Hepatocyte (in vitro differentiated cells): ENCODE results near the gene VEGFB. TPM values are rescaled to one million over a fixed set of nuclear protein-coding genes. Genes with fewer than 3 reads are reported as not detected.

ENCODE experiments used
- DNase-seq: peaks from one replicate; pipeline ENCODE4 v3.0.0-alpha.2; 2016; ENCODE audit warnings: low spot score
- H2AFZ ChIP-seq: fragments of 200-600 bp; sonication (generic); 2 replicates; pipeline ENCODE4 v1.6.0; 2016; ENCODE audit warnings: antibody characterized with exemption, mild to moderate bottlenecking
- H3K27ac ChIP-seq: fragments of 200-600 bp; sonication (generic); 2 replicates; pipeline ENCODE4 v1.5.1; 2016; ENCODE audit warnings: mild to moderate bottlenecking
- H3K27me3 ChIP-seq: fragments of 200-600 bp; sonication (generic); 2 replicates; pipeline ENCODE4 v1.6.1; 2016
- H3K36me3 ChIP-seq: fragments of 200-600 bp; sonication (generic); replicated peaks from 2 replicates; pipeline ENCODE4 v1.5.1; 2016; ENCODE audit warnings: low read depth; ENCODE audit not compliant: insufficient read depth
- H3K4me1 ChIP-seq: fragments of 200-600 bp; sonication (generic); 2 replicates; pipeline ENCODE4 v1.5.1; 2016; ENCODE audit warnings: mild to moderate bottlenecking, moderate library complexity; ENCODE audit not compliant: insufficient read depth
- H3K4me2 ChIP-seq: fragments of 200-600 bp; sonication (generic); 2 replicates; pipeline ENCODE4 v1.6.0; 2016
- H3K4me3 ChIP-seq: fragments of 200-600 bp; sonication (generic); 2 replicates; pipeline ENCODE4 v1.5.1; 2016; ENCODE audit warnings: mild to moderate bottlenecking
- H3K79me2 ChIP-seq: fragments of 200-600 bp; sonication (generic); 2 replicates; pipeline ENCODE4 v1.6.0; 2017; ENCODE audit warnings: mild to moderate bottlenecking
- H3K9me2 ChIP-seq: fragments of 200-600 bp; sonication (generic); replicated peaks from 2 replicates; pipeline ENCODE4 v1.6.0; 2017; ENCODE audit warnings: mild to moderate bottlenecking; ENCODE audit not compliant: insufficient read depth
- H3K9me3 ChIP-seq: fragments of 200-600 bp; sonication (generic); 2 replicates; pipeline ENCODE4 v1.5.1; 2016; ENCODE audit warnings: low read depth, mild to moderate bottlenecking
- H4K20me1 ChIP-seq: fragments of 200-600 bp; sonication (generic); 2 replicates; pipeline ENCODE4 v1.6.0; 2016; ENCODE audit warnings: mild to moderate bottlenecking; ENCODE audit not compliant: insufficient read depth, poor library complexity, severe bottlenecking
- CTCF ChIP-seq: fragments of 200-600 bp; sonication (generic); IDR thresholded peaks from 2 replicates; pipeline ENCODE4 v1.5.1; 2016; ENCODE audit warnings: antibody characterized with exemption, mild to moderate bottlenecking; ENCODE audit not compliant: poor library complexity
- EZH2 ChIP-seq: fragments of 200-600 bp; sonication (generic); IDR thresholded peaks from 2 replicates; pipeline ENCODE4 v1.6.1; 2016; ENCODE audit warnings: antibody characterized with exemption, mild to moderate bottlenecking, borderline replicate concordance
- EZH2phosphoT487 ChIP-seq: fragments of 200-600 bp; sonication (generic); IDR thresholded peaks from one replicate; pipeline ENCODE4 v1.6.1; 2018; ENCODE audit warnings: antibody characterized with exemption, mild to moderate bottlenecking, low read depth, moderate library complexity; ENCODE audit not compliant: unreplicated experiment, severe bottlenecking
- WGBS: methylation state at CpG from one replicate; pipeline ENCODE4 v1.1.6; 2016; ENCODE audit warnings: low lambda C conversion rate; ENCODE audit errors: missing lambda C conversion rate; 5-methylcytosine and 5-hydroxymethylcytosine counted together
- polyA plus RNA-seq: library from polyadenylated mRNA; unstranded; fragments of >200 nt; fragmentation: Nextera tagmentation; extraction: Ambion mirVana; gene quantifications from 2 replicates; pipeline ENCODE4 v1.2.1, GENCODE V29; 2016
- total RNA-seq: library from RNA; depleted of rRNA; stranded (reverse); fragments of >200 nt; gene quantifications from 2 replicates; pipeline ENCODE4 v1.2.3, GENCODE V29; 2014

The VEGFB gene
- total and polyA plus RNA-seq, 2 experiments from 2014 or later, result 29.1 to 116 TPM

- Histone ChIP-seq H3K27me3 (no peaks in the 10 kb centered on the region), H3K4me2 (no peak overlapping the region), H3K79me2 (no peaks in the 10 kb centered on the region), H3K9me2 (no peaks in the 10 kb centered on the region), H3K27ac (no peak overlapping the region), H4K20me1 (no peaks in the 10 kb centered on the region), H3K4me1 (no peaks in the 10 kb centered on the region), H3K4me3 (no peak overlapping the region), H3K9me3 (no peaks in the 10 kb centered on the region), H2AFZ (no peak overlapping the region), H3K36me3 (no peaks in the 10 kb centered on the region)
- no peak for TF ChIP-seq EZH2
- no peak for TF ChIP-seq CTCF
- no peak for TF ChIP-seq EZH2phosphoT487
- no peak for DNase-seq
- WGBS, result 96% methylated on average over 24 of the region's 24 CpGs
These were observed 23.9 kb upstream of the VEGFB start for GRCh38 chr11:64210301-64211020.

- Histone ChIP-seq H3K4me2 (no peak overlapping the region), H2AFZ (no peak overlapping the region), H3K27me3 (no peaks in the 10 kb centered on the region), H3K4me3 (no peak overlapping the region), H3K4me1 (no peaks in the 10 kb centered on the region), H3K36me3 (no peaks in the 10 kb centered on the region), H3K9me2 (no peaks in the 10 kb centered on the region), H3K9me3 (no peaks in the 10 kb centered on the region), H4K20me1 (no peaks in the 10 kb centered on the region), H3K27ac (no peak overlapping the region), H3K79me2 (no peaks in the 10 kb centered on the region)
- TF ChIP-seq EZH2, result no peak
- no peak for TF ChIP-seq CTCF
- TF ChIP-seq EZH2phosphoT487, result no peak
- DNase-seq, result no peak
- 94% methylated on average over 16 of the region's 30 CpGs for WGBS
These were observed 23.1 kb upstream of the VEGFB start for GRCh38 chr11:64211181-64211872.

- Histone ChIP-seq H4K20me1 (no peaks in the 10 kb centered on the region), H3K79me2 (no peaks in the 10 kb centered on the region), H3K9me2 (no peaks in the 10 kb centered on the region), H3K36me3 (no peaks in the 10 kb centered on the region), H3K27me3 (no peaks in the 10 kb centered on the region), H3K4me2 (no peak overlapping the region), H3K27ac (no peak overlapping the region), H3K9me3 (no peaks in the 10 kb centered on the region), H3K4me3 (no peak overlapping the region), H2AFZ (no peak overlapping the region), H3K4me1 (no peaks in the 10 kb centered on the region)
- TF ChIP-seq CTCF (no peak), EZH2phosphoT487 (no peak), EZH2 (no peak)
- 97% methylated on average over 6 of the region's 6 CpGs for WGBS
- no peak for DNase-seq
These were observed 17.5 kb upstream of the VEGFB start for GRCh38 chr11:64216879-64217278.
